ENCODE measurements around the gene USP8.

Gene USP8

GRCh38 chr15:50438251-50438650 is 14.0 kb downstream of the USP8 start:
- H3K36me3 ChIP-seq (ENCODE audit: control insufficient read depth in 2 of 2, insufficient read depth in 2 of 2, low read length in 2 of 2), result peaks cover 12 to 15% of the 10 kb centered on the region in 2 donors
- no peak overlapping the region for H3K4me3 ChIP-seq (ENCODE audit: low read length in 2 of 2)
- no peak overlapping the region for H3K9ac ChIP-seq (ENCODE audit: low read depth in 1 of 2, low read length in 2 of 2)
- H3K4me1 ChIP-seq (ENCODE audit: control insufficient read depth in 2 of 2, insufficient read depth in 2 of 2, low read length in 2 of 2), result peaks cover 0 to 4% of the 10 kb centered on the region in 2 donors
- no peaks in the 10 kb centered on the region for H3K27me3 ChIP-seq (ENCODE audit: control insufficient read depth in 2 of 2, insufficient read depth in 2 of 2, low read length in 2 of 2)
- H3K9me3 ChIP-seq (ENCODE audit: control insufficient read depth in 2 of 2, low read length in 2 of 2), result no peaks in the 10 kb centered on the region
- no peak overlapping the region for H3K27ac ChIP-seq (ENCODE audit: low read depth in 2 of 2, low read length in 2 of 2)

DNA sequence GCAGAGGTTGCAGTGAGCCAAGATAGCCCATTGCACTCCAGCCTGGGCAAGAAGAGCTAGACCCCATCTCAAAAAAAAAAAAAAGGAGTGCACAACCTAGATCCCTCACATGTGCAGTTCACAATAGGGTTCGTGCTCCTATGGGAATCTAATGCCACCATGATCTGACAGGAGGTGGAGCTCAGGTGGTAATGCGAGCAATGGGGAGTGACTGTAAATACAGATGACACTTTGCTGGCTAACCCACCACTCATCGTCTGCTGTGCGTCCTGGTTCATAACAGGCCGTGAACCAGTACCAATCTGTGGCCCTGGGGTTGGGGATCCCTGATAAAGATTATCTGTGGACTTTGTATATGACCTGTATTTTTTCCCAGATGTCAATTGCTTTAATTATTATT is 16.7 kb downstream of the USP8 start:
- H3K27me3 ChIP-seq (ENCODE audit: control insufficient read depth in 2 of 2, insufficient read depth in 2 of 2, low read length in 2 of 2), result no peaks in the 10 kb centered on the region
- no peak overlapping the region for H3K27ac ChIP-seq (ENCODE audit: low read depth in 2 of 2, low read length in 2 of 2)
- no peak overlapping the region for H3K9ac ChIP-seq (ENCODE audit: low read depth in 1 of 2, low read length in 2 of 2)
- peaks cover 16 to 23% of the 10 kb centered on the region in 2 donors for H3K36me3 ChIP-seq (ENCODE audit: control insufficient read depth in 2 of 2, insufficient read depth in 2 of 2, low read length in 2 of 2)
- peaks cover 0 to under 1% of the 10 kb centered on the region in 2 donors for H3K4me1 ChIP-seq (ENCODE audit: control insufficient read depth in 2 of 2, insufficient read depth in 2 of 2, low read length in 2 of 2)
- no peaks in the 10 kb centered on the region for H3K9me3 ChIP-seq (ENCODE audit: control insufficient read depth in 2 of 2, low read length in 2 of 2)
- H3K4me3 ChIP-seq (ENCODE audit: low read length in 2 of 2), result no peak overlapping the region

DNA sequence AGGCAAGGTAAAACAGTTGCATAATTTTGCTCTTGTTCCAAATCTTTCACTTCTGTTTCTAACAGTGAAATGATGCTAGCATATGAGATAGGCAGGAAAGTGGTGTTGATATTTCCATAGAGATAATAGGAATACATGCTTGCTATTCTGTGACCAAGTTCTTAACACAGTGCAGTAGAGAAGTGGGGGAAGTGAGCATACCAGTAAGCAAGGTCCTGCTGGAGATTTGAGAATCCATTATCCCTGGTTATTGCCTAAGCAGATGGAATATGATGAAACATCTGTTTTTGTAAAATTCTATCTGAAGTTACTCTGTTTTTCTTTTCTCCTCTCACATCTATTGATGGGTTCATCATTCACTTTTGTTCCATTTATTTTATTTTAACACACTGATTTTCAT is 28.7 kb downstream of the USP8 start:
- no peak overlapping the region for H3K4me3 ChIP-seq (ENCODE audit: low read length in 2 of 2)
- H3K27ac ChIP-seq (ENCODE audit: low read depth in 2 of 2, low read length in 2 of 2), result no peak overlapping the region
- no peaks in the 10 kb centered on the region for H3K9me3 ChIP-seq (ENCODE audit: control insufficient read depth in 2 of 2, low read length in 2 of 2)
- no peaks in the 10 kb centered on the region for H3K4me1 ChIP-seq (ENCODE audit: control insufficient read depth in 2 of 2, insufficient read depth in 2 of 2, low read length in 2 of 2)
- H3K9ac ChIP-seq (ENCODE audit: low read depth in 1 of 2, low read length in 2 of 2), result no peak overlapping the region
- H3K36me3 ChIP-seq (ENCODE audit: control insufficient read depth in 2 of 2, insufficient read depth in 2 of 2, low read length in 2 of 2), result peaks cover 20 to 32% of the 10 kb centered on the region in 2 donors
- H3K27me3 ChIP-seq (ENCODE audit: control insufficient read depth in 2 of 2, insufficient read depth in 2 of 2, low read length in 2 of 2), result no peaks in the 10 kb centered on the region

DNA sequence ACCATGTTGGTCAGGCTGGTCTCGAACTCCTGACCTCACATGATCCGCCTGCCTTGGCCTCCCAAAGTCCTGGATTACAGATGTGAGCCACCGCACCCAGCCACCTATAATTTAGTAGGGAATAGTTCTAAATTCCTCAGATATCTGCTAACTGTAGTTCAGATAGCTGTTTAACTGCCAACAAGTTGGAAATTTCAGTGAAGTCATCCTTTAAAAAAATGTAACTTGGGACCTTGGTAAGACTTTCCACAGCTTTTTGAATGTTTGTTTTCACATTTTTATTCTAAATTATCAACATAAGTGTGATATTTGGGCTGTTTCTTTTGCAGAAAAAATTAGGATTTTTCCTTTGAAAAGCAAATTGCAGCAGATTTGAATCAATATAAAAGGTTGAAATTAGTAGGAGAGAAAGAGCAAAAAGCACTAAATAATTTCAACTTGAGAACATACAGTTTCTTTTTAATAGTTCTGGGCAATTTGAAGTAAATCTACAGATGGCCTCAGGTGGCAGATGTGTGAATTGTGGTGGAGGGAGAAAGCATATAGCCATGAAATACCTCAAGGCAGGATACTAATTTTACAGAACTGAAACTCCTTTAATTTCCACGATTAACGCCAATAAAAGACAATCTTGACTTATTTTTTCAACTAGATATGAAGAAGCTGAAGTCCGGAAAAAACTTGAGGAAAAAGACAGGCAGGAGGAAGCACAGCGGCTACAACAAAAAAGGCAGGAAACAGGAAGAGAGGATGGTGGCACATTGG is 34.3 kb downstream of the USP8 start:
- Histone ChIP-seq H3K27ac (ENCODE audit: low read depth in 2 of 2, low read length in 2 of 2) (no peak overlapping the region), H3K9ac (ENCODE audit: low read depth in 1 of 2, low read length in 2 of 2) (no peak overlapping the region), H3K4me1 (ENCODE audit: control insufficient read depth in 2 of 2, insufficient read depth in 2 of 2, low read length in 2 of 2) (no peaks in the 10 kb centered on the region), H3K9me3 (ENCODE audit: control insufficient read depth in 2 of 2, low read length in 2 of 2) (no peaks in the 10 kb centered on the region), H3K36me3 (ENCODE audit: control insufficient read depth in 2 of 2, insufficient read depth in 2 of 2, low read length in 2 of 2) (peaks cover 34 to 39% of the 10 kb centered on the region in 2 donors), H3K4me3 (ENCODE audit: low read length in 2 of 2) (no peak overlapping the region), H3K27me3 (ENCODE audit: control insufficient read depth in 2 of 2, insufficient read depth in 2 of 2, low read length in 2 of 2) (no peaks in the 10 kb centered on the region)

- H3K4me1 ChIP-seq (ENCODE audit: control insufficient read depth in 2 of 2, insufficient read depth in 2 of 2, low read length in 2 of 2), result no peaks in the 10 kb centered on the region
- no peaks in the 10 kb centered on the region for H3K27me3 ChIP-seq (ENCODE audit: control insufficient read depth in 2 of 2, insufficient read depth in 2 of 2, low read length in 2 of 2)
- H3K9me3 ChIP-seq (ENCODE audit: control insufficient read depth in 2 of 2, low read length in 2 of 2), result no peaks in the 10 kb centered on the region
- H3K9ac ChIP-seq (ENCODE audit: low read depth in 1 of 2, low read length in 2 of 2), result no peak overlapping the region
- H3K4me3 ChIP-seq (ENCODE audit: low read length in 2 of 2), result no peak overlapping the region
- no peak overlapping the region for H3K27ac ChIP-seq (ENCODE audit: low read depth in 2 of 2, low read length in 2 of 2)
- H3K36me3 ChIP-seq (ENCODE audit: control insufficient read depth in 2 of 2, insufficient read depth in 2 of 2, low read length in 2 of 2), result peaks cover 36 to 45% of the 10 kb centered on the region in 2 donors
Measured at GRCh38 chr15:50463423-50464358, 39.5 kb downstream of the USP8 start.

GRCh38 chr15:50471072-50471471 is 46.9 kb downstream of the USP8 start:
- no peak overlapping the region for H3K27ac ChIP-seq (ENCODE audit: low read depth in 2 of 2, low read length in 2 of 2)
- no peak overlapping the region for H3K9ac ChIP-seq (ENCODE audit: low read depth in 1 of 2, low read length in 2 of 2)
- H3K4me3 ChIP-seq (ENCODE audit: low read length in 2 of 2), result no peak overlapping the region
- no peaks in the 10 kb centered on the region for H3K9me3 ChIP-seq (ENCODE audit: control insufficient read depth in 2 of 2, low read length in 2 of 2)
- no peaks in the 10 kb centered on the region for H3K4me1 ChIP-seq (ENCODE audit: control insufficient read depth in 2 of 2, insufficient read depth in 2 of 2, low read length in 2 of 2)
- peaks cover 25 to 37% of the 10 kb centered on the region in 2 donors for H3K36me3 ChIP-seq (ENCODE audit: control insufficient read depth in 2 of 2, insufficient read depth in 2 of 2, low read length in 2 of 2)
- H3K27me3 ChIP-seq (ENCODE audit: control insufficient read depth in 2 of 2, insufficient read depth in 2 of 2, low read length in 2 of 2), result no peaks in the 10 kb centered on the region

DNA sequence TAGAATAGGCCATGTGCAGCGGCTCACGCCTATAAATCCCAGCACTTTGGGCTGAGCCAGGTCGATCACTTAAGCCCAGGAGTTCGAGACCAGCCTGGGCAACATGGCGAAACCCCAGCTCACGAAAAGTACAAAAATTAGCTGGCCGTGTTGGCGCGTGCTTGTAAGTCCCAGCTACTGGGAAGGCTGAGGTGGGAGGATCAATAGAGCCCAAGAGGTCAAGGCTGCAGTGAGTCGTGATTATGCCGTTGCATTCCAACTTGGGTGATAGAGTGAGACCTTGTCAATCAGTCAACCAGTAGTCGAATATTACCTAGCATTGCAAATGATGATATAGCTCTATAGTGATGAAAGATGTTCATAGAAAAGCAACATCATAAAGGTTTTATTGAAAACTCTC is 51.9 kb downstream of the USP8 start:
- H3K4me3 ChIP-seq (ENCODE audit: low read length in 2 of 2), result no peak overlapping the region
- H3K27me3 ChIP-seq (ENCODE audit: control insufficient read depth in 2 of 2, insufficient read depth in 2 of 2, low read length in 2 of 2), result no peaks in the 10 kb centered on the region
- peaks cover 44 to 45% of the 10 kb centered on the region in 2 donors for H3K36me3 ChIP-seq (ENCODE audit: control insufficient read depth in 2 of 2, insufficient read depth in 2 of 2, low read length in 2 of 2)
- no peak overlapping the region for H3K27ac ChIP-seq (ENCODE audit: low read depth in 2 of 2, low read length in 2 of 2)
- H3K9me3 ChIP-seq (ENCODE audit: control insufficient read depth in 2 of 2, low read length in 2 of 2), result no peaks in the 10 kb centered on the region
- no peaks in the 10 kb centered on the region for H3K4me1 ChIP-seq (ENCODE audit: control insufficient read depth in 2 of 2, insufficient read depth in 2 of 2, low read length in 2 of 2)
- no peak overlapping the region for H3K9ac ChIP-seq (ENCODE audit: low read depth in 1 of 2, low read length in 2 of 2)

DNA sequence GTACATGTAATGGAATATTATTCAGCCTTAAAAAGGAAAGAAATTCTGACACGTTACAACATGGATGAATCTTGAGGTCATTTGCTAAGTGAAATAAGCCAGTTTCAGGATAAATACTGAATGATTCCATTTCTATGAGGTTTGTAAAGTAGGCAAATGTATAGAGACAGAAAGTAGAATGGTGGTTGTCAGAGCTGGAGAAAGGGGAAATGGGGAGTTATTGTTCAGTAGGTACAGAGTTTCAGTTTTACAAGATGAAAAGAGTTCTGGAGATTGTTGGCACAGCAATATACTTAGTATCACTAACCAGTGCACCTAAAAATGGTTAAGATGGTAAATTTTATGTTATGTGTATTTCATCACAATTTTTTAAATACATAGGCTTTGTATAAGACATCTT is 60.6 kb downstream of the USP8 start:
- peaks cover 46 to 55% of the 10 kb centered on the region in 2 donors for H3K36me3 ChIP-seq (ENCODE audit: control insufficient read depth in 2 of 2, insufficient read depth in 2 of 2, low read length in 2 of 2)
- no peaks in the 10 kb centered on the region for H3K27me3 ChIP-seq (ENCODE audit: control insufficient read depth in 2 of 2, insufficient read depth in 2 of 2, low read length in 2 of 2)
- H3K27ac ChIP-seq (ENCODE audit: low read depth in 2 of 2, low read length in 2 of 2), result no peak overlapping the region
- H3K9me3 ChIP-seq (ENCODE audit: control insufficient read depth in 2 of 2, low read length in 2 of 2), result no peaks in the 10 kb centered on the region
- H3K9ac ChIP-seq (ENCODE audit: low read depth in 1 of 2, low read length in 2 of 2), result no peak overlapping the region
- no peak overlapping the region for H3K4me3 ChIP-seq (ENCODE audit: low read length in 2 of 2)
- no peaks in the 10 kb centered on the region for H3K4me1 ChIP-seq (ENCODE audit: control insufficient read depth in 2 of 2, insufficient read depth in 2 of 2, low read length in 2 of 2)

GRCh38 chr15:50485389-50485788 is 61.2 kb downstream of the USP8 start:
- Histone ChIP-seq H3K4me1 (ENCODE audit: control insufficient read depth in 2 of 2, insufficient read depth in 2 of 2, low read length in 2 of 2) (no peaks in the 10 kb centered on the region), H3K4me3 (ENCODE audit: low read length in 2 of 2) (no peak overlapping the region), H3K36me3 (ENCODE audit: control insufficient read depth in 2 of 2, insufficient read depth in 2 of 2, low read length in 2 of 2) (peaks cover 44 to 57% of the 10 kb centered on the region in 2 donors), H3K9me3 (ENCODE audit: control insufficient read depth in 2 of 2, low read length in 2 of 2) (no peaks in the 10 kb centered on the region), H3K27me3 (ENCODE audit: control insufficient read depth in 2 of 2, insufficient read depth in 2 of 2, low read length in 2 of 2) (no peaks in the 10 kb centered on the region), H3K27ac (ENCODE audit: low read depth in 2 of 2, low read length in 2 of 2) (no peak overlapping the region), H3K9ac (ENCODE audit: low read depth in 1 of 2, low read length in 2 of 2) (no peak overlapping the region)

GRCh38 chr15:50487287-50487686 is 63.1 kb downstream of the USP8 start:
- Histone ChIP-seq H3K27ac (ENCODE audit: low read depth in 2 of 2, low read length in 2 of 2) (no peak overlapping the region), H3K4me3 (ENCODE audit: low read length in 2 of 2) (no peak overlapping the region), H3K36me3 (ENCODE audit: control insufficient read depth in 2 of 2, insufficient read depth in 2 of 2, low read length in 2 of 2) (peaks cover 46 to 59% of the 10 kb centered on the region in 2 donors), H3K4me1 (ENCODE audit: control insufficient read depth in 2 of 2, insufficient read depth in 2 of 2, low read length in 2 of 2) (no peaks in the 10 kb centered on the region), H3K27me3 (ENCODE audit: control insufficient read depth in 2 of 2, insufficient read depth in 2 of 2, low read length in 2 of 2) (no peaks in the 10 kb centered on the region), H3K9me3 (ENCODE audit: control insufficient read depth in 2 of 2, low read length in 2 of 2) (no peaks in the 10 kb centered on the region), H3K9ac (ENCODE audit: low read depth in 1 of 2, low read length in 2 of 2) (no peak overlapping the region)
